Muscle layer of colon (tissue), 2 donors: Measurements from ENCODE around the gene TMEM147.

Experiments used
- H3K27ac ChIP-seq: one replicate; pipeline ENCODE4 v1.7.0; 2013; ENCODE audit warnings: low read depth, mild to moderate bottlenecking, low read length, moderate library complexity
- H3K27me3 ChIP-seq, 2 donors: one replicate each; pipeline ENCODE4 v1.7.0; 2013; ENCODE audit warnings: low read length in 2 of 2, mild to moderate bottlenecking in 2 of 2; ENCODE audit not compliant: insufficient read depth in 2 of 2, control insufficient read depth in 1 of 2
- H3K36me3 ChIP-seq: one replicate; pipeline ENCODE4 v1.7.0; 2013; ENCODE audit warnings: mild to moderate bottlenecking, low read length; ENCODE audit not compliant: insufficient read depth
- H3K4me1 ChIP-seq: one replicate; pipeline ENCODE4 v1.7.0; 2013; ENCODE audit warnings: mild to moderate bottlenecking, low read length; ENCODE audit not compliant: insufficient read depth
- H3K4me3 ChIP-seq, 2 donors: one replicate each; pipeline ENCODE4 v1.7.0; 2013; ENCODE audit warnings: low read length in 2 of 2, low read depth in 1 of 2, mild to moderate bottlenecking in 1 of 2, moderate library complexity in 1 of 2
- H3K9ac ChIP-seq: one replicate; pipeline ENCODE4 v1.7.0; 2013; ENCODE audit warnings: low read length
- H3K9me3 ChIP-seq: one replicate; pipeline ENCODE4 v1.7.0; 2013; ENCODE audit warnings: mild to moderate bottlenecking, low read length
- donor health status: abdominal sarcoma.
- donor health status: Adenocarcinoma of cecum.

The TMEM147 gene

DNA sequence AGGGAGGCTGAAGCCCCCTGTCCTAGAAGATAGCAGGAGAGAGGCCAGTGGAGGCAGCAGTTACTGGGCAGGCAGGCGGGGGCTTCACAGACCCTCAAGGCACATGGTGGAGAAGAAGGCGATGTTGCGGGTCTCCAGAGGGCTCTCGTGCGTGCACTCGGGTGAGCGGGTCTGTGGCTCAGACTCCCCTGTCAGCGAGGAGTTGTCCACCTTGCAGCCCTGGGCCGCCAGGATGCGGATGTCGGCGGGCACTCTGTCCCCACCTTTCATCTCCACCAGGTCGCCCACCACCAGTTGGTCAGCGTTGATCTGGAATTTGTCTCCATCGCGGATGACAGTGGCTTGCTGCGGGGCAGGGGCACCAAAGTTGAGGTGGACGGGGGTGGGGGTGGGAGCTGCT lies 14.8 kb downstream of the TMEM147 start:
- no peak overlapping the region for H3K4me3 ChIP-seq
- no peak overlapping the region for H3K9ac ChIP-seq
- H3K9me3 ChIP-seq = no peaks in the 10 kb centered on the region
- no peak overlapping the region for H3K27ac ChIP-seq
- H3K4me1 ChIP-seq = no peaks in the 10 kb centered on the region
- peaks cover 10 to 53% of the 10 kb centered on the region in 2 donors for H3K27me3 ChIP-seq
- H3K36me3 ChIP-seq = no peaks in the 10 kb centered on the region

DNA sequence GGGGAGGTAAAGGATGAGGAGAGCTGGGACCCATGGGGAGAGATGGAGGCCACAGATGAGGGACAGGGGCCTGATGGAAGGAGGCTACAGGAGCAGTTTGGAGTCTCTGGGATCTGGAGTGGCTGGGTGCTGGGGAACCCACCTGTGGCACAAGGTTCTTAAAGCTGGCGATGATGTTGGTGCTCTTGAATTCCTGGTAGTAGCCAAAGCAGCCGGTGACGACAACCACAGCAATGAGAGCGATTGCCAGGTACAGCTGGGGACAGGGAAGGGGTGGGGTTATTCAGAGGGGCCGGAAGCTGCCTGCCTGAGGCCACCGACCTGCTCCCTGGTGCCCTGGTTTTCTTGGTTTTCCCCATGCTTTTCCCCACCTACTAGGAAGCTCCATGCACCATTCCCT lies 15.3 kb downstream of the TMEM147 start:
- Histone ChIP-seq H3K27ac (no peak overlapping the region), H3K36me3 (no peaks in the 10 kb centered on the region), H3K4me1 (no peaks in the 10 kb centered on the region), H3K4me3 (no peak overlapping the region), H3K27me3 (peaks cover 10 to 49% of the 10 kb centered on the region in 2 donors), H3K9ac (no peak overlapping the region), H3K9me3 (no peaks in the 10 kb centered on the region)

GRCh38 chr19:35561436-35561835 lies 16.0 kb downstream of the TMEM147 start:
- Histone ChIP-seq H3K9me3 (no peaks in the 10 kb centered on the region), H3K4me3 (no peak overlapping the region), H3K27ac (no peak overlapping the region), H3K4me1 (no peaks in the 10 kb centered on the region), H3K27me3 (peaks cover 10 to 49% of the 10 kb centered on the region in 2 donors), H3K36me3 (no peaks in the 10 kb centered on the region), H3K9ac (no peak overlapping the region)

DNA sequence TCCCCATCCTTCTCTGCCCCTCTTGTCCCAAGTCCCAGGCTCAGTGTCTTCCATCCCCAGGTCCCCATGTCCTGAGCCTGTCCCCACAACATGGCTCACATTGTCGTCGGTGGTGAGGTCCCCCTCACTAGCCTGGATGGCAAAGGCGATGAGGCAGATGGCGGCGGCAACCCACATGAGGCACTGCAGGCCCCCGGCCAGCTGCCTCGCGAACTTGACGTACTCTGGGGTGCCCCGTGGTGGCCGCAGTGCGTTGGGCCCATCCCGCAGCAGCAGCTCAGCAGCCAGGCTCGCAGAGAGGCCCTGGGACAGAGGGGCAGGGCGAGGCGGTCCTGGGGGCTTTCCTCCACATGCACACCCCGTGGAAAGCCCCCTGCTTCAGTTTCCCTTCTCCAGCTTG lies 16.9 kb downstream of the TMEM147 start:
- Histone ChIP-seq H3K4me3 (no peak overlapping the region), H3K9ac (no peak overlapping the region), H3K4me1 (no peaks in the 10 kb centered on the region), H3K36me3 (no peaks in the 10 kb centered on the region), H3K27me3 (peaks cover 10 to 45% of the 10 kb centered on the region in 2 donors), H3K9me3 (no peaks in the 10 kb centered on the region), H3K27ac (no peak overlapping the region)

DNA sequence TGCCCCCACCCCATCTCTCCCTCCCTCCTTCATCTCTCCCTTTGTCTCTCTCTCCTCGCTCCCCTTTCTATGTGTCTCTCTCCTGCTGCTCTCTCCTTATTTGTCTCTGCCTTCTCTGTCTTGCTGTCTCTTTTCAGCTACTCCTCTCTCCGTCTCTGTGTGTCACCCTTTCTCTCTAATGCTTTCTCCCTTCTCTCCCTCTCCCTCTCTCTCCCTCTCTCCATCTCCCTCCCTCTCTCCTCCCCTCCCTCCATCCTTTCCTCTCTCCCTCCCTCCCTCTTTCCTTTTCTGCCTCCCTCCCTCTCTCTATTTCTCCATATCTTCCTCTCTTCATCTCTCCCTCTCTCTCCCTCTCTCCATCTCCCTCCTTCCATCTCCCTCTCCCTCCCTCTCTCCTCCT lies 17.4 kb downstream of the TMEM147 start:
- H3K4me1 ChIP-seq = no peaks in the 10 kb centered on the region
- H3K27ac ChIP-seq = no peak overlapping the region
- no peaks in the 10 kb centered on the region for H3K9me3 ChIP-seq
- H3K36me3 ChIP-seq = no peaks in the 10 kb centered on the region
- H3K27me3 ChIP-seq = peaks cover 10 to 41% of the 10 kb centered on the region in 2 donors
- H3K9ac ChIP-seq = no peak overlapping the region
- no peak overlapping the region for H3K4me3 ChIP-seq

DNA sequence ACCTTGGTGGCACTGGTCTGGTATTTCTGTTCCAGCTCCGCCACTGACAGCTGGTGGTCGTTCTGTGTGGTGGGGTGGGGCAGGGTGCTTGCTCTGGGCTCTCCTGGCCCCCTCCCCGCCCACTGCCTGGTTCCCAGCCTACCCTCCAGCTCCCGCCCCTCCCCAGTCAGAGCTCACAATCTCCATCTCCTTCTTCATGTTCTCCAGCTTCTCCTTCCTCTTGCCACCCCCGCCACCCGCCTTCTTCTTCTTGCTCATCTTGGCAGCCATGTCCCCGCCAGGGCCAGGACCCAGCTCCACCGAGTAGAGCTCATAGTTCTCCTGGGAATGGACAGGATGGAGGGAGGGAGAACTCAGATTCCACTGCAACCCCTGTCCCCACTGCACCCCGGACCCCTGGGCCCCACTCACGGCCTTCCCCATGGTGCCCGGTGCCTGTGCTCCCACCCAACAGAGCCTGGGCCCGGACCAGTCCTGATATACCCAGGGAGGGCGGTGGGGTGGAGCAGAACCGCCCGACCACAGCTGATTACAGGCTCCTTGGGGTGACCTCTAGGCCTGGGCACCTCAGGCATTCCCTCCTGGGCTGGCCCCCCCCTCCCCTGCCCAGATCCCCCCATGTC lies 17.9 kb downstream of the TMEM147 start, which contains the start of gene ATP4A:
ATP4A (minus strand) TSS at position 452 of the 623 bp plus-strand sequence; CDS start at position 423, 29 bp downstream.
- Histone ChIP-seq H3K27ac (no peak within 1 kb of the TSS), H3K4me1 (no peaks in the 10 kb centered on the region), H3K27me3 (peaks cover 10 to 36% of the 10 kb centered on the region in 2 donors), H3K9ac (no peak within 1 kb of the TSS), H3K9me3 (no peaks in the 10 kb centered on the region), H3K4me3 (no peak within 1 kb of the TSS), H3K36me3 (no peaks in the 10 kb centered on the region)

DNA sequence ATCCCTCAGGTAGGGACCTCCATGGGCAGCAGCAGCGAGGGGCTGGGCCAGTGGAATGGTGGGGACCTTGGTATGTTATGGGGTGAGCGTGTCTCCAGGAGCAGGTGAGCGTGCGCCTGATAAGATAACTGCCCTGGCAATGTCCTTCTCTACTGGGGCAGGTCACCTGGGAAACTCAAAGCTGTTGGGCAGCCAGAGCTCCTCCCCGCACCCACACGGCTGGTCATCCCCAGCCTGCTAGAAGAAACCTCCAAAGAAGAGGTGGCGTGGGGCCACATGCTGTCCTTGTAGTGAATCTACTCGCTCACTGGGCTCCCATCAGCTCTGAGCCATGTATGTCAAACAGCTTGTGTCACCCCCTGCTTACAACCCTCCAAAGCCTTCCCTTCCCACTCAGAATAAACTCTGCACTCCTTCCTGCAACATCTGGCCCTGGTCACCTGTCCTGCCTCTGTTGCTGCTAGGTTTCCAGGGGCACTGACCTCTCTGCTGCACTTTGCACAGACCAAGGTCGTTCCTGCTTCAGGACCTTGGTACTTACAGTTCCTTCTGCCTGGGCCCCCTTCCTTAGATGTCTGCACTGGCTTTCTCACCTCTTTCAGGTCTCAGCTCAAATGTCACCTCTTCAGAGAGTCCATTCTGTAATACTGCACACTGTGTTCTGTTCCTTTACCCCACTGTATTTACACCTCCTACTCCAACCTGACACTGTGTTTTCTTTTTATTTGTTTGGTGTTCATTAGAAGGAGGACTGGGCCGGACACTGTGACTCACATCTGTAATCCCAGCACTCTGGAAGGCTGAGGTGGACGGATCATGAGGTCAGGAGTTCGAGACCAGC lies 19.8 kb downstream of the TMEM147 start:
- Histone ChIP-seq H3K9me3 (no peaks in the 10 kb centered on the region), H3K4me1 (no peaks in the 10 kb centered on the region), H3K4me3 (no peak overlapping the region), H3K27ac (no peak overlapping the region), H3K36me3 (no peaks in the 10 kb centered on the region), H3K9ac (no peak overlapping the region), H3K27me3 (peaks cover 0 to 22% of the 10 kb centered on the region in 2 donors)

- H3K27ac ChIP-seq = no peak overlapping the region
- no peak overlapping the region for H3K9ac ChIP-seq
- H3K4me1 ChIP-seq = no peaks in the 10 kb centered on the region
- no peaks in the 10 kb centered on the region for H3K36me3 ChIP-seq
- H3K9me3 ChIP-seq = no peaks in the 10 kb centered on the region
- H3K4me3 ChIP-seq = no peak overlapping the region
- peaks cover 0 to 10% of the 10 kb centered on the region in 2 donors for H3K27me3 ChIP-seq
Observed at GRCh38 chr19:35566738-35567137, 21.3 kb downstream of the TMEM147 start.

DNA sequence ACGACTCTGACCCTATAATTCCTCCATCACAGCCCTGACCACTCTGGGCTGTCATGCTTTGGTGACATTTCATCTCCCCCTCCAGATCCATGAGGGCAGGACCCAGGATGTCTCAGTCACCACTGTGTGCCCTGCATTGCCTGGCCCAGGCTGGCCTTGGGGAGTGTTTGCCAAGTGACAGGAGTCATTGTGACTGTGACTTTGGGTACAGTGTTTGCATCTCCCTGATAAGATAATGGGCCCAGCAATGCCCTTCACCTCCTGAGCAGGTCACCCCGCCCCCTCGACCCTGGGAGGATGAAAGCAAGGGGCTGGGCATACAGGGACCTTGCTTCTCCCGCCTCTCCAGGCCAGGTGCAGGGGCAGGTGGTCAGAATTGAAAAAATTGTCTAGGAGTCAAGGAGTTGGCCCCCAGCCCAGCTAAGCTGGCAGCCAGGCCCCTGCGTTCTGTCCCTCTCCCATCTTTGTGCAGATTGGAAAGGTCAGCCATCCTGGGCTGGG lies 23.9 kb downstream of the TMEM147 start:
- H3K4me1 ChIP-seq = no peaks in the 10 kb centered on the region
- peaks cover 0 to 5% of the 10 kb centered on the region in 2 donors for H3K27me3 ChIP-seq
- no peak overlapping the region for H3K27ac ChIP-seq
- H3K9me3 ChIP-seq = no peaks in the 10 kb centered on the region
- no peaks in the 10 kb centered on the region for H3K36me3 ChIP-seq
- no peak overlapping the region for H3K4me3 ChIP-seq
- H3K9ac ChIP-seq = no peak overlapping the region

DNA sequence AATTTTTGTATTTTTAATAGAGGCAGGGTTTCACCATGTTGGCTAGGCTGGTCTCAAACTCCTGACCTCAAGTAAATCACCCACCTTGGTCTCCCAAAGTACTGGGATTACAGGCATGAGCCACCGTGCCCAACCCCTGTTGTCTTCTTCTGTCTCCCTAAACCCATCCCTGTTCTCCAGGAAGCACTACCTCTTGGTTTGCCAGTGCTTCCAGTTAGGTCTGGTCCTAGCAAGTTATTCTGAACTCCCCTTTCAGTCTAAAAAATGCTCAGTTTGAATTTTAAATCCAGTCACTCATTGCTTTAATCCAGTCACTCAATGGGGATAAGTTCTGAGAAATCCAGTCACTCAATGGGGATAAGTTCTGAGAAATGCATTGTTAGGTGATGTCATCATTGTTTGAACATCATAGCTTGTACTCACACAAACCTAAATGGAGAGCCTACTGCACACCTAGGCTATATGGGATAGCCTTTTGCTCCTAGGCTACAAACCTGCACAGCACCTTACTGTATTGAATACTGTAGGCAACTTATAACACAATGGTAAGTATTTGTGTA lies 26.1 kb downstream of the TMEM147 start:
- H3K36me3 ChIP-seq = no peaks in the 10 kb centered on the region
- peaks cover 4% of the 10 kb centered on the region for H3K9me3 ChIP-seq
- no peak overlapping the region for H3K27ac ChIP-seq
- no peaks in the 10 kb centered on the region for H3K4me1 ChIP-seq
- H3K4me3 ChIP-seq = no peak overlapping the region
- no peak overlapping the region for H3K9ac ChIP-seq
- H3K27me3 ChIP-seq = peaks cover 0 to 5% of the 10 kb centered on the region in 2 donors

DNA sequence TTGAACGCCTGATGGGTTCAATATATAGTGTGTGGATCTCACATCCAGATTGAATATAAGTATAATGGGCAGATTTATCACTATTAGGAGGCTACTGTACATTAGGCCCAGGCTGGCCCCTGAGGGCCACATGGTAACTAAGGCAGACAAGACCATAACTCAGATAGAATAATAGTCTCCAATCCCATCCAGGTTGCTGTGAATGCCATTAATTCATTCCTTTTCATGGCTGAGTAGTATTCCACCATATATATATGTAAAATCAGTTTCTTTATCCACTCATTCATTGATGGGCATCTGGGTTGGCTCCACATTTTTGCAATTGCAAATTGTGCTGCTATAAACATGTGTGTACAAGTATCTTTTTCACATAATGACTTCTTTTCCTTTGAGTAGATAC lies 32.5 kb downstream of the TMEM147 start:
- H3K27ac ChIP-seq = no peak overlapping the region

More for the DNA sequence above, 32.5 kb downstream of the TMEM147 start:
- no peak overlapping the region for H3K9ac ChIP-seq
- no peaks in the 10 kb centered on the region for H3K36me3 ChIP-seq
- H3K9me3 ChIP-seq = peaks cover 4% of the 10 kb centered on the region
- no peaks in the 10 kb centered on the region for H3K27me3 ChIP-seq
- H3K4me3 ChIP-seq = no peak overlapping the region
- H3K4me1 ChIP-seq = no peaks in the 10 kb centered on the region
